Measurements from ENCODE around the gene TMEM209.

DNA sequence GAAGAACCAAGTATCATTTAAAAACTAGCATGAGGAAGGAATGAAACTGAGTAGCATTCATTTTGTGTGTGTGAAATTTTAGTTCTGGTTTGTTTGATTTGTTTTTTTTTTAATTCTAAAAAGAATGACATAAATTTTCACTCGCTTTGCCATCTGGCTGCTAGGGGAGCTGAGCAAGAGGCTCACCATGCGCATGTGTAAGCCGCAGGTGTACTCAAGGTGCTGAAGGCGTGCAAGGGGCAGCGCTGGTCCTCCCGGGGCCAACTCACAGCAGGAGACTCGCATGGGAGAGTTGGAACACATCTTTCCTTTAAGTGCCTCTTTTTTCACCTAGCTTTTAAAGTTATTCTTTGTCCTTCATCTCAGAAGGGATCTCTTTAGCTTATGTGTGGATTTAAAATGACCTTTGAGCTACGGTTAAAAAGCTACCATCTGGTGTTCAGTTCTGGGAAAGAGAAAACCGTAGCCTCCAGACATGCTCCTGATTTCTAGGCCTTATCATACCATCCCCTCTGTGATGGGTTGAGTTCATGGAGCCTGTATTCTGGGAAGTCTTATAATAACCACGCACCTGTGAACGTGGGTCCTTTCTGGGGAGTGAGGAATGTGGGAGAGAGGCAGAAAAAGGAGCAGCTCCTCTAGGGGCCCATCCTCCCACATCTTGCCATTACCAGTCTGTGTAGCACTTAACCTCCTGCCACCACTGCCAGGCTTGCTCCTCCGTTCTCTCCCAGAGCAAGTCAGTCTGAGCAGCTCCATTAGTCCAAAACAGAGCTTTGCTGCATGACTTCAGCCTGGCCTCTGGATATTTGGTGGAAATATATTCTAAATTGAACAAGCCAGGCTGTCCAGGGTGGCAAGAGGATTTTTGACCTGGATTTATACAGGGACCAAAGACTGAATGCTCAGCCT lies 73.0 kb downstream of the TMEM209 start:
- TF ChIP-seq, protein P1, sequence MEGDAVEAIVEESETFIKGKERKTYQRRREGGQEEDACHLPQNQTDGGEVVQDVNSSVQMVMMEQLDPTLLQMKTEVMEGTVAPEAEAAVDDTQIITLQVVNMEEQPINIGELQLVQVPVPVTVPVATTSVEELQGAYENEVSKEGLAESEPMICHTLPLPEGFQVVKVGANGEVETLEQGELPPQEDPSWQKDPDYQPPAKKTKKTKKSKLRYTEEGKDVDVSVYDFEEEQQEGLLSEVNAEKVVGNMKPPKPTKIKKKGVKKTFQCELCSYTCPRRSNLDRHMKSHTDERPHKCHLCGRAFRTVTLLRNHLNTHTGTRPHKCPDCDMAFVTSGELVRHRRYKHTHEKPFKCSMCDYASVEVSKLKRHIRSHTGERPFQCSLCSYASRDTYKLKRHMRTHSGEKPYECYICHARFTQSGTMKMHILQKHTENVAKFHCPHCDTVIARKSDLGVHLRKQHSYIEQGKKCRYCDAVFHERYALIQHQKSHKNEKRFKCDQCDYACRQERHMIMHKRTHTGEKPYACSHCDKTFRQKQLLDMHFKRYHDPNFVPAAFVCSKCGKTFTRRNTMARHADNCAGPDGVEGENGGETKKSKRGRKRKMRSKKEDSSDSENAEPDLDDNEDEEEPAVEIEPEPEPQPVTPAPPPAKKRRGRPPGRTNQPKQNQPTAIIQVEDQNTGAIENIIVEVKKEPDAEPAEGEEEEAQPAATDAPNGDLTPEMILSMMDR (IDR thresholded peaks at IDR 0.05) = no peak
- no peak for TF ChIP-seq EP300 (IDR thresholded peaks at IDR 0.05)
- no peak for TF ChIP-seq POLR2A (IDR thresholded peaks at IDR 0.05)
